Uterus (tissue), 4 donors: ENCODE results near the gene GSE1. TPM values are rescaled to one million over a fixed set of nuclear protein-coding genes. Genes with fewer than 3 reads are reported as not detected.

Experiments used
- DNase-seq, 2 donors: peaks; one replicate each; pipeline ENCODE4 v3.0.0-alpha.2; 2019 to 2020
- H3K27ac ChIP-seq, 2 donors: fragments of 200-600 bp; sonication (generic); 1 replicate in 1 of 2; 2 replicates in 1 of 2; pipeline ENCODE4 v1.5.1; 2016 to 2018
- H3K27me3 ChIP-seq, 2 donors: fragments of 200-600 bp; sonication (generic); one replicate each; pipeline ENCODE4 v1.5.1; 2018 to 2019; ENCODE audit warnings: control low read depth in 1 of 2
- H3K36me3 ChIP-seq, 2 donors: fragments of 200-600 bp; sonication (generic); one replicate each; pipeline ENCODE4 v1.5.1; 2019; ENCODE audit warnings: control low read depth in 1 of 2
- H3K4me1 ChIP-seq, 2 donors: fragments of 200-600 bp; sonication (generic); one replicate each; pipeline ENCODE4 v1.5.1; 2018 to 2019; ENCODE audit warnings: control low read depth in 1 of 2
- H3K4me3 ChIP-seq, 2 donors: fragments of 200-600 bp; sonication (generic); 1 replicate in 1 of 2; 2 replicates in 1 of 2; pipeline ENCODE4 v1.5.1; 2018 to 2019; ENCODE audit warnings: mild to moderate bottlenecking in 1 of 2
- H3K9me3 ChIP-seq, 2 donors: fragments of 200-600 bp; sonication (generic); one replicate each; pipeline ENCODE4 v1.5.1; 2019; ENCODE audit warnings: control low read depth in 1 of 2
- CTCF ChIP-seq, 4 experiments: fragments of 200-600 bp in 2 of 4; fragments of 450-650 bp in 2 of 4; sonication (generic) in 2 of 4; IDR thresholded peaks; one replicate each; pipeline ENCODE4 v1.5.1; 2016 to 2019; ENCODE audit warnings: antibody characterized with exemption in 4 of 4, mild to moderate bottlenecking in 2 of 4, moderate library complexity in 1 of 4
- POLR2A ChIP-seq, 2 donors: fragments of 450-650 bp; IDR thresholded peaks; one replicate each; pipeline ENCODE4 v1.6.1; 2016; ENCODE audit warnings: antibody characterized with exemption in 2 of 2, mild to moderate bottlenecking in 1 of 2, moderate library complexity in 1 of 2
- intact Hi-C: fragments of 100-400 bp; cut with DNase I; formaldehyde crosslinking; loops from one replicate; pipeline ENCODE4 v1.15.1; 2023; ENCODE audit warnings: low total_unique reads
- total RNA-seq, 4 donors: library from RNA; depleted of rRNA in 3 of 4; stranded (reverse); fragments of >200 nt in 3 of 4; gene quantifications; one replicate each; pipeline versions ENCODE4 v1.1.0 to v1.2.4, GENCODE V29; 2014 to 2023
- donor health status: DM: yes; HTN: yes; CAD: no.

The GSE1 gene
- total RNA-seq, 4 donors from 2014 or later, result 32.6 to 128 (median 73.9) TPM

DNA sequence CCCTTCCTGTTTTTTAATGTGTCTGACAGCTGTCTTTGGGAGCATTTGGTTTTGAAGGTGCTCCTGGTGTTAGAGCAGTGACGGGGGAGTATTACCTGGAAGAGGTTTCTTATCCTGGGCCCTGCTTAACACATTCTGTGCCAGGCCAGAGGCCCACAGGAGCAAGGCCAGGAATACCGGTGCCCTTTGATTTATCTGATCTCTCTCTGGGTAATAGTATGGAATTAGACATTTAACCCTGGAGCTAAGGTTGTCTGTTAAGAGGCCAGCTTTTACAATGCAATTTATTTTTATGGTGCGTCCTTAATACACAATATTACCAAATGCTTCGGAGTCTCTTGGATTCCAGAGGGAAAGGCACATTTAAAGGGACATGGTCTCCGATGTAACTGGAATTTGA is 37.2 kb upstream of the GSE1 start:
- TF ChIP-seq POLR2A (IDR thresholded peaks at IDR 0.05) (no peak), CTCF (IDR thresholded peaks at IDR 0.05) (no peak)
- H3K27me3 ChIP-seq, result no peaks in the 10 kb centered on the region
- H3K9me3 ChIP-seq, result no peaks in the 10 kb centered on the region
- intact Hi-C loops, result no loop called here
- H3K4me1 ChIP-seq, result peaks cover 0 to 18% of the 10 kb centered on the region in 2 donors
- no peak overlapping the region for H3K27ac ChIP-seq
- H3K4me3 ChIP-seq, result no peak overlapping the region
- DNase-seq, result no peak
- no peaks in the 10 kb centered on the region for H3K36me3 ChIP-seq

DNA sequence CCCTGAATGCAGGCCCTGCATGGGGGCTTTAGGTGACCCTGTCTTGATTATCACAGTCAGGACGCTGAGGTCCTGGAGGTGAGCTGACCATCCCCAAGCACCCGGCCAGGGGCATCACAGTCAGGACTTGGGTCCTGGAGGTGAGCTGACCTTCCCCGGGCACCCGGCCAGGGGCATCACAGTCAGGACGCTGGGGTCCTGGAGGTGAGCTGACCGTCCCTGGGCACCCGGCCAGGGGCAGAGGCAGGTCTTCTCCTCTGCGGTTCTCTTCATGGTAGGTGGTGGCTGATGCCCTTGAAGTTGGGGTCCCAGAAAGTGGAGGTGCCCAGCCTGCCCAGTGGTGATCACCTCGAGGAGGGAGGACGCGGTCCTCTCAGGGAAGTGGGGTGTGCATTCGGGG is 36.2 kb upstream of the GSE1 start:
- no peak for TF ChIP-seq CTCF (IDR thresholded peaks at IDR 0.05)
- Histone ChIP-seq H3K27me3 (no peaks in the 10 kb centered on the region), H3K36me3 (no peaks in the 10 kb centered on the region), H3K9me3 (no peaks in the 10 kb centered on the region), H3K4me1 (peaks cover 0 to 18% of the 10 kb centered on the region in 2 donors), H3K27ac (no peak overlapping the region), H3K4me3 (no peak overlapping the region)
- no peak for DNase-seq
- intact Hi-C loops, result no loop called here

GRCh38 chr16:85577899-85578598 is 35.1 kb upstream of the GSE1 start:
- intact Hi-C loops, result no loop called here

GRCh38 chr16:85578599-85578948 is 34.5 kb upstream of the GSE1 start:
- TF ChIP-seq POLR2A (IDR thresholded peaks at IDR 0.05), result no peak
- TF ChIP-seq CTCF (IDR thresholded peaks at IDR 0.05), result no peak
- no peak for DNase-seq
- H3K9me3 ChIP-seq, result no peaks in the 10 kb centered on the region
- no peaks in the 10 kb centered on the region for H3K27me3 ChIP-seq
- no peaks in the 10 kb centered on the region for H3K36me3 ChIP-seq
- intact Hi-C loops, result no loop called here
- no peak overlapping the region for H3K27ac ChIP-seq
- H3K4me3 ChIP-seq, result no peak overlapping the region
- peaks cover 0 to 18% of the 10 kb centered on the region in 2 donors for H3K4me1 ChIP-seq

More at GRCh38 chr16:85577899-85578598, 35.1 kb upstream of the GSE1 start:
- peaks cover 0 to 18% of the 10 kb centered on the region in 2 donors for H3K4me1 ChIP-seq
- no peaks in the 10 kb centered on the region for H3K27me3 ChIP-seq
- no peak overlapping the region for H3K4me3 ChIP-seq
- TF ChIP-seq CTCF (IDR thresholded peaks at IDR 0.05) (no peak), POLR2A (IDR thresholded peaks at IDR 0.05) (no peak)
- H3K27ac ChIP-seq, result no peak overlapping the region
- no peaks in the 10 kb centered on the region for H3K36me3 ChIP-seq
- no peak for DNase-seq
- no peaks in the 10 kb centered on the region for H3K9me3 ChIP-seq

GRCh38 chr16:85579191-85579590 is 33.9 kb upstream of the GSE1 start:
- no peak overlapping the region for H3K27ac ChIP-seq
- no peaks in the 10 kb centered on the region for H3K36me3 ChIP-seq
- DNase-seq, result no peak
- intact Hi-C loops, result no loop called here
- no peak overlapping the region for H3K4me3 ChIP-seq
- H3K4me1 ChIP-seq, result peaks cover 0 to 14% of the 10 kb centered on the region in 2 donors
- no peaks in the 10 kb centered on the region for H3K9me3 ChIP-seq
- H3K27me3 ChIP-seq, result no peaks in the 10 kb centered on the region
- TF ChIP-seq POLR2A (IDR thresholded peaks at IDR 0.05) (no peak), CTCF (IDR thresholded peaks at IDR 0.05) (no peak)
